ENCODE measurements around the gene EP400. TPM values are rescaled to one million over a fixed set of nuclear protein-coding genes. Genes with fewer than 3 reads are reported as not detected.

EP400 gene
- total RNA-seq, 1 experiment from 2014 or later, result 80.1 TPM

GRCh38 chr12:132004946-132005345, 55.2 kb downstream of the EP400 start:
- peaks cover 57% of the 10 kb centered on the region for H3K36me3 ChIP-seq (ENCODE audit: insufficient read depth, low read length, poor library complexity, severe bottlenecking)
- H3K27ac ChIP-seq (ENCODE audit: low read depth, low read length, poor library complexity, severe bottlenecking), result no peak overlapping the region
- DNase-seq (ENCODE audit: low spot score), result no peak
- ChIA-PET POLR2A (ENCODE audit: low non-redundant PET) (interaction anchor here (0.7 kb wide), 1 partner anchor 37 kb away, joined by 3 read pairs; no protein-coding TSS in a partner anchor), CTCF (no interaction called here)
- no peak for TF ChIP-seq CTCF (conservative IDR thresholded peaks at IDR 0.05; ENCODE audit: low read depth, low read length)
- no peak for TF ChIP-seq EZH2 (IDR thresholded peaks at IDR 0.05; ENCODE audit: borderline replicate concordance, low read depth, low read length, poor library complexity, severe bottlenecking)
- H3K27me3 ChIP-seq (replicated peaks; ENCODE audit: insufficient read depth, low read depth, low read length, poor library complexity), result no peaks in the 10 kb centered on the region
- no TSS peak for BruUV-seq (replicated peaks)
- intact Hi-C loops (cut with micrococcal nuclease; ENCODE audit: unreplicated experiment), result loop anchor here (5.0 kb wide), 2 partner anchors 173 to 1088 kb away; no protein-coding TSS in a partner anchor
- no peaks in the 10 kb centered on the region for H3K9me3 ChIP-seq (ENCODE audit: low read depth, low read length, poor library complexity, severe bottlenecking)
- H3K4me3 ChIP-seq (ENCODE audit: low read depth, low read length, poor library complexity, severe bottlenecking), result no peak overlapping the region
- no peaks in the 10 kb centered on the region for H3K4me1 ChIP-seq (ENCODE audit: insufficient read depth, low read length, poor library complexity, severe bottlenecking)

GRCh38 chr12:132006056-132006680, 56.4 kb downstream of the EP400 start:
- CTCF ChIA-PET, result no interaction called here
- H3K4me3 ChIP-seq (ENCODE audit: low read depth, low read length, poor library complexity, severe bottlenecking), result no peak overlapping the region
- POLR2A ChIA-PET (ENCODE audit: low non-redundant PET), result no interaction called here
- no peak for DNase-seq (ENCODE audit: low spot score)
- H3K9me3 ChIP-seq (ENCODE audit: low read depth, low read length, poor library complexity, severe bottlenecking), result no peaks in the 10 kb centered on the region
- no TSS peak for BruUV-seq (replicated peaks)
- peaks cover 57% of the 10 kb centered on the region for H3K36me3 ChIP-seq (ENCODE audit: insufficient read depth, low read length, poor library complexity, severe bottlenecking)
- no peaks in the 10 kb centered on the region for H3K4me1 ChIP-seq (ENCODE audit: insufficient read depth, low read length, poor library complexity, severe bottlenecking)
- no peak overlapping the region for H3K27ac ChIP-seq (ENCODE audit: low read depth, low read length, poor library complexity, severe bottlenecking)
- intact Hi-C loops (cut with micrococcal nuclease; ENCODE audit: unreplicated experiment), result no loop called here
- no peaks in the 10 kb centered on the region for H3K27me3 ChIP-seq (replicated peaks; ENCODE audit: insufficient read depth, low read depth, low read length, poor library complexity)
- TF ChIP-seq EZH2 (IDR thresholded peaks at IDR 0.05; ENCODE audit: borderline replicate concordance, low read depth, low read length, poor library complexity, severe bottlenecking), result no peak
- TF ChIP-seq CTCF (conservative IDR thresholded peaks at IDR 0.05; ENCODE audit: low read depth, low read length), result no peak

GRCh38 chr12:132007041-132007440, 57.3 kb downstream of the EP400 start:
- TF ChIP-seq CTCF (conservative IDR thresholded peaks at IDR 0.05; ENCODE audit: low read depth, low read length), result no peak
- no peak for TF ChIP-seq EZH2 (IDR thresholded peaks at IDR 0.05; ENCODE audit: borderline replicate concordance, low read depth, low read length, poor library complexity, severe bottlenecking)
- Histone ChIP-seq H3K27me3 (replicated peaks; ENCODE audit: insufficient read depth, low read depth, low read length, poor library complexity) (no peaks in the 10 kb centered on the region), H3K4me1 (ENCODE audit: insufficient read depth, low read length, poor library complexity, severe bottlenecking) (no peaks in the 10 kb centered on the region), H3K4me3 (ENCODE audit: low read depth, low read length, poor library complexity, severe bottlenecking) (no peak overlapping the region), H3K27ac (ENCODE audit: low read depth, low read length, poor library complexity, severe bottlenecking) (no peak overlapping the region), H3K9me3 (ENCODE audit: low read depth, low read length, poor library complexity, severe bottlenecking) (no peaks in the 10 kb centered on the region), H3K36me3 (ENCODE audit: insufficient read depth, low read length, poor library complexity, severe bottlenecking) (peaks cover 64% of the 10 kb centered on the region)
- no peak for DNase-seq (ENCODE audit: low spot score)
- intact Hi-C loops (cut with micrococcal nuclease; ENCODE audit: unreplicated experiment), result no loop called here
- BruUV-seq (replicated peaks), result no TSS peak
- ChIA-PET POLR2A (ENCODE audit: low non-redundant PET) (no interaction called here), CTCF (no interaction called here)
